KMS-11 (cell line): Measurements from ENCODE around the gene MID1.

Source experiments
- H2AFZ ChIP-seq: fragments of 200-600 bp; sonication (generic); 2 replicates; pipeline ENCODE4 v1.6.1; 2016; ENCODE audit warnings: antibody characterized with exemption, mixed run types, low read depth
- H3K27ac ChIP-seq: fragments of 200-600 bp; sonication (generic); 2 replicates; pipeline ENCODE4 v1.6.1; 2016; ENCODE audit warnings: mild to moderate bottlenecking, mixed run types
- H3K27me3 ChIP-seq: fragments of 200-600 bp; sonication (generic); 2 replicates; pipeline ENCODE4 v1.6.1; 2017; ENCODE audit warnings: mild to moderate bottlenecking, low read depth, mixed run types, moderate library complexity; ENCODE audit not compliant: insufficient read depth
- H3K36me3 ChIP-seq: fragments of 200-600 bp; sonication (generic); 2 replicates; pipeline ENCODE4 v1.6.1; 2017; ENCODE audit warnings: mild to moderate bottlenecking, mixed run types; ENCODE audit not compliant: insufficient read depth
- H3K4me1 ChIP-seq: fragments of 200-600 bp; sonication (generic); 2 replicates; pipeline ENCODE4 v1.6.1; 2016; ENCODE audit warnings: mild to moderate bottlenecking, low read depth, mixed run types; ENCODE audit not compliant: poor library complexity, severe bottlenecking
- H3K4me2 ChIP-seq: fragments of 200-600 bp; sonication (generic); 2 replicates; pipeline ENCODE4 v1.7.0; 2016; ENCODE audit warnings: mild to moderate bottlenecking, mixed run types
- H3K4me3 ChIP-seq: fragments of 200-600 bp; sonication (generic); IDR thresholded peaks from 2 replicates; pipeline ENCODE4 v1.6.1; 2017; ENCODE audit warnings: low read depth, low read length, mixed read lengths; ENCODE audit not compliant: insufficient read depth
- H3K79me2 ChIP-seq: fragments of 200-600 bp; sonication (generic); 2 replicates; pipeline ENCODE4 v1.6.1; 2016; ENCODE audit warnings: low read depth, mixed run types; ENCODE audit not compliant: insufficient read depth
- H3K9ac ChIP-seq: fragments of 200-600 bp; sonication (generic); 2 replicates; pipeline ENCODE4 v1.6.1; 2016; ENCODE audit warnings: mild to moderate bottlenecking, mixed run types
- H4K20me1 ChIP-seq: fragments of 200-600 bp; sonication (generic); 2 replicates; pipeline ENCODE4 v1.6.1; 2016; ENCODE audit warnings: mild to moderate bottlenecking, mixed run types; ENCODE audit not compliant: insufficient read depth
- TF ChIP-seq, protein P1 (sequence below): fragments of 200-600 bp; sonication (generic); conservative IDR thresholded peaks from 2 replicates; pipeline ENCODE4 v1.6.1; 2017; ENCODE audit warnings: low read depth, mild to moderate bottlenecking, antibody characterized with exemption, low read length, moderate library complexity, mixed read lengths

Gene MID1

DNA sequence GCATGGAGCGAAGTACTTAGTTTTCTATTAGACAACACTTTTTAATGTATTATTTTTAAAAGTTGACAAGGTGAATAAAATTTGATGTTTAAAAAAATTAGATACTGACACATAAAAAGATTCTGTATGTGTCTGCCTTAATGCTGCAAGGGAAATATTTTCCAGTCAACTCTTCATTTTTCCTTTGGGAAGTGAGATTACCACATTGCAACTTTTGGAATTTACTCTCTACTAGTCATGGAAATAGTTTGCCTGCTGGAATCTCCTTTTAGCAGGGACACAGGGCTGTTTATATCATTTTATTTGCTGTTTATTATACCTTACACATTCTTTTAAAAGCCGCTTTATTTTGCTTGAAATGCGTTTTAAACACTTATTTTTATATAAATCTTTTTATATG is 135.1 kb downstream of the MID1 start:
- Histone ChIP-seq H3K4me3 (no peak overlapping the region), H3K4me2 (no peak overlapping the region), H3K27ac (no peak overlapping the region)

DNA sequence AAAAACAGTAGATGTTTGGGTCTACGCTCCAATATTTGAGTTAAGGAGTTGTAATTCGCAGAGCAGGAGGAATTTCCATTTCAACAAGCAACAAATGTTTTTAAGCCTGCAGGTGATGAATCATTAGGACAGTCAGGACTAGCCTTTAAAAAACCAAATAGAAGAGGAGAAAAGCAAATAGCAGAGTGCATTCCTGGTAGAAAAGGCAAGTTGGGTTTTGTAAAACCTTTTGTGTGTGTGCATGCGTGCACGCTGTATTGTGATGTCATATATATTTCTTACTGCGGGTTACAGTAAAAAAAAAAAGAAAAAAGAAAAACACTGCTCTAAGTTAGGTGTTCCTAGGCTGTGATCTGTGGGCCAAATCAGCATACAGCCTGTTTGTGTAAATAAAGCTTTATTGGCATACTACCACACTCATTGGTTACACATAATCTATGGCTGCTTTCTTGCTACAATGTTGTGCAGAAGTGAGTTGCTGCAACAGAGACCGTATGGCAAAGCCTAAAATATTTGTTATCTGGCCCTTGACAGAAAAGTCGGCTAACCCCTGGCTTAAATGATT is 135.6 kb downstream of the MID1 start:
- Histone ChIP-seq H3K4me1 (no peaks in the 10 kb centered on the region), H3K79me2 (no peaks in the 10 kb centered on the region), H3K4me3 (no peak overlapping the region), H3K27me3 (no peaks in the 10 kb centered on the region), H3K4me2 (no peak overlapping the region), H3K36me3 (no peaks in the 10 kb centered on the region), H2AFZ (no peak overlapping the region), H3K27ac (no peak overlapping the region), H3K9ac (no peak overlapping the region), H4K20me1 (no peaks in the 10 kb centered on the region)
- TF ChIP-seq, protein P1, sequence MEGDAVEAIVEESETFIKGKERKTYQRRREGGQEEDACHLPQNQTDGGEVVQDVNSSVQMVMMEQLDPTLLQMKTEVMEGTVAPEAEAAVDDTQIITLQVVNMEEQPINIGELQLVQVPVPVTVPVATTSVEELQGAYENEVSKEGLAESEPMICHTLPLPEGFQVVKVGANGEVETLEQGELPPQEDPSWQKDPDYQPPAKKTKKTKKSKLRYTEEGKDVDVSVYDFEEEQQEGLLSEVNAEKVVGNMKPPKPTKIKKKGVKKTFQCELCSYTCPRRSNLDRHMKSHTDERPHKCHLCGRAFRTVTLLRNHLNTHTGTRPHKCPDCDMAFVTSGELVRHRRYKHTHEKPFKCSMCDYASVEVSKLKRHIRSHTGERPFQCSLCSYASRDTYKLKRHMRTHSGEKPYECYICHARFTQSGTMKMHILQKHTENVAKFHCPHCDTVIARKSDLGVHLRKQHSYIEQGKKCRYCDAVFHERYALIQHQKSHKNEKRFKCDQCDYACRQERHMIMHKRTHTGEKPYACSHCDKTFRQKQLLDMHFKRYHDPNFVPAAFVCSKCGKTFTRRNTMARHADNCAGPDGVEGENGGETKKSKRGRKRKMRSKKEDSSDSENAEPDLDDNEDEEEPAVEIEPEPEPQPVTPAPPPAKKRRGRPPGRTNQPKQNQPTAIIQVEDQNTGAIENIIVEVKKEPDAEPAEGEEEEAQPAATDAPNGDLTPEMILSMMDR: no peak

More for the DNA sequence above, 135.1 kb downstream of the MID1 start:
- TF ChIP-seq, protein P1: no peak
- Histone ChIP-seq H3K79me2 (no peaks in the 10 kb centered on the region), H2AFZ (no peak overlapping the region), H3K9ac (no peak overlapping the region), H3K27me3 (no peaks in the 10 kb centered on the region), H3K36me3 (no peaks in the 10 kb centered on the region), H3K4me1 (no peaks in the 10 kb centered on the region), H4K20me1 (no peaks in the 10 kb centered on the region)

DNA sequence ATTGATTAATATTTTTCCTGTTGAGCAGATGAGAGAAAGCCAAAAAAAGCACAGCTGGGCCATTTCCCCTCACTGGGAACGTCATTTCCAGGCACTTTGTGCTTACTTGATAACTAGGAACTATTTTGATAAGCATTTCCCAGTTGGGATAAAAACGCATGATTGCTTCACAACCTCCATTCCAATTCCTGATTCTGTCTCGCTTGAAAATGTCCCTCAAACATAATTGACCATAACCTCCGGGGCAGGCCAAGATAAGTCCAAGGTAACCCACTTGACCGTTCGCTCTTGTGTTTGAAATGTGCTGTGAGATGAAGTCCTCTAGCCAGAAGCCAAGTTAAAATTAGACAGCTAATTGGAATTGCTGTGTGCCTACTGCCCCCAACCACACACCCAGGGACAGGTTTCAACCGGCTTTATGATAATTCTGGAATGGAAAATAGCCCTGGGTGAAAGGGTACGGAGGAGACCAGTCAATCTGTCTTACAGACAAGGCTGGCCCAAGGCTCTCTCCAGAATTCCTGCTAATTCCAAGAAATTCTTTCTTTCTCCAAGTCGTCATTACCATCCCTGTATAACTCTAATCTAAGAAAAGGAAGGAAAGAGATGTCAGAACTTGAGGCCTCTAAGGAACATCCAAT is 137.1 kb downstream of the MID1 start:
- Histone ChIP-seq H3K4me1 (no peaks in the 10 kb centered on the region), H3K4me2 (no peak overlapping the region), H3K4me3 (no peak overlapping the region), H4K20me1 (no peaks in the 10 kb centered on the region), H3K27ac (no peak overlapping the region), H3K27me3 (no peaks in the 10 kb centered on the region), H2AFZ (no peak overlapping the region), H3K79me2 (no peaks in the 10 kb centered on the region), H3K36me3 (no peaks in the 10 kb centered on the region), H3K9ac (no peak overlapping the region)
- TF ChIP-seq, protein P1: no peak

DNA sequence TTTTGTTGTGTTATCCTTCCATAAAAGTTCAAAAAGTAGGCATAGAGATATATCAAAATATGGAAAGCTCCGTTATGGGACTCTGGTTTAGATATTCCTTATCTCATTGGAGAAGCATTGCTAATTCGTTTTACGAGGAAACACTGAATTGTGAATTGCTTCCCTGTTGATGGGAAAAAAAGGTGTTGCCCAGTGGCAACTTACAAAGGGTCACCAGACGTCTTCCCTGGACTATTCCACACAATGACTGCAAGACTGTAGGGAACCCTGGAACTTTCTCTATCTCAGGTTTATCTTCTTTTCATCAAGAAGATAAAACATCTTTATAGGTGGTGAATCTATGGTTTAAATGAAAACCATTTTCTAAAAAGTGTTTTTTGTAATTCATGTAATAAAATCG is 137.7 kb downstream of the MID1 start:
- no peak overlapping the region for H3K9ac ChIP-seq
- H3K36me3 ChIP-seq: no peaks in the 10 kb centered on the region
- no peaks in the 10 kb centered on the region for H3K27me3 ChIP-seq
- no peak overlapping the region for H3K27ac ChIP-seq
- H3K4me1 ChIP-seq: no peaks in the 10 kb centered on the region
- H3K4me3 ChIP-seq: no peak overlapping the region
- H2AFZ ChIP-seq: no peak overlapping the region
- H3K79me2 ChIP-seq: no peaks in the 10 kb centered on the region
- TF ChIP-seq, protein P1: no peak
- no peak overlapping the region for H3K4me2 ChIP-seq
- H4K20me1 ChIP-seq: no peaks in the 10 kb centered on the region
